Fibroblast of the conjunctiva (primary cell): Measurements from ENCODE around the gene CADM4.
"Not testable (repeated sequence)": the region's sequence is repeated elsewhere in the genome, so short reads cannot be mapped to it uniquely, and the experiment has no call there.

Experiments
- DNase-seq: peaks from one replicate; pipeline ENCODE4 v3.0.0-alpha.2; 2010; ENCODE audit warnings: low read depth

The CADM4 gene, protein sequence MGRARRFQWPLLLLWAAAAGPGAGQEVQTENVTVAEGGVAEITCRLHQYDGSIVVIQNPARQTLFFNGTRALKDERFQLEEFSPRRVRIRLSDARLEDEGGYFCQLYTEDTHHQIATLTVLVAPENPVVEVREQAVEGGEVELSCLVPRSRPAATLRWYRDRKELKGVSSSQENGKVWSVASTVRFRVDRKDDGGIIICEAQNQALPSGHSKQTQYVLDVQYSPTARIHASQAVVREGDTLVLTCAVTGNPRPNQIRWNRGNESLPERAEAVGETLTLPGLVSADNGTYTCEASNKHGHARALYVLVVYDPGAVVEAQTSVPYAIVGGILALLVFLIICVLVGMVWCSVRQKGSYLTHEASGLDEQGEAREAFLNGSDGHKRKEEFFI

GRCh38 chr19:43639519-43640423, at the start of gene CADM4:
CADM4 (minus strand) TSS chr19:43639850; CDS start chr19:43639790, 60 bp downstream.
- DNase-seq: no peak

- DNase-seq: no peak
Observed at GRCh38 chr19:43688059-43688701, 48.5 kb upstream of the CADM4 start.

GRCh38 chr19:43687660-43687997, 48.0 kb upstream of the CADM4 start:
- no peak for DNase-seq

DNA sequence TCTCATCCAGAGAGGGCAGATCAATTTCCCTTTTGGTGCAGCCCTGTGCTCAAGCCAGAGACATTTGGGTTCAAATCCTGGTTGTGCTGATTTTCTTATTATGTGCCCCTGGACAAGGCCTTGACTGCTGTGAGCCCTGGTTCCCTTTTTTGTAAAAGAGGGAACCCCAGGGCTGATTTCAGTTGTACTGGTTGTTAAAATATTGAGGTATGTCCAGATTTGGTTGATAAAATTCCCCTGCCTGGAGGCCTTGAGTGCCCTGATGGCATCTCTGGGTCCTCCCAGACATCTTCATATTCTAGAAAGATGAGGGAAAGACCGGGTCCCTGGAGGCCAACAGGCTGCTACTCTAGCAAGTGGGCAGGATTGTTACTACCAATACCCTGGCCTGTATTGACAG, 44.7 kb upstream of the CADM4 start:
- DNase-seq: no peak

- no peak for DNase-seq
Observed at GRCh38 chr19:43683905-43684304, 44.3 kb upstream of the CADM4 start.

GRCh38 chr19:43682824-43683661, 43.4 kb upstream of the CADM4 start:
- no peak for DNase-seq

- DNase-seq: not testable (repeated sequence)
Observed at GRCh38 chr19:43682269-43682668, 42.6 kb upstream of the CADM4 start.

- no peak for DNase-seq
Observed at GRCh38 chr19:43681821-43682220, 42.2 kb upstream of the CADM4 start.

DNA sequence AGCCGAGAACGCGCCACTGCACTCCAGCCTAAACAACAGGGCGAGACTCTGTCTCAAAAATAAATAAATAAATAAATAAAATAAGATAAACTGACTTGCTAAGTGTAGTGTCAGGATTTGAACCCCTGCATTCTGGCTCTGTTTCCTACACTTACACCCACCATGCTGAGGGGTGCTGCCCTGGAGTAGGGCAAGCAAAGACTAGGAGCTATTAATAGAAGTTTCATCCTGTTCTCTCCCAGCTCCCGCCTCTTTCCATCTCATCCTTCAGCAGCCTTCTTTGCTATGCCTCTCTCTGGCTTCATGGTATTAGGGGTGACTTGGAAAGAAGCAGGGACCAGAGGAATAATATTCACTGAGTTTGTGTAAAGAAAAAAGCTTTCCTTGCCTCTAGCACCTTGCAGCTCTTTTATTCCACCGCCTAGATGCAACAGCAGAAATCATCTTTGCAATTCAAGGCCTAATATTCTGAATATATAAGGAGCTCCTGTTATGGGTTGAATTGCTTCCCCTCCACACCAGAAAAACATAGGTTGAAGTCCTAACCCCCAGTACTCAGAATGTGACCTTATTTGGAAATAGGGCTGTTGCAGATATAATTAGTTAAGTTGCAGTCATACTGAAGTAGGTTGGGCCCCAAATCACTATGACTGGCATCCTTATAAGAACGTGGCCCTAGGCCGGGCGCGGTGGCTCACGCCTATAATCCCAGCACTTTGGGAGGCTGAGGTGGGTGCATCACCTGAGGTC, 39.0 kb upstream of the CADM4 start:
- DNase-seq: no peak

- DNase-seq: no peak
Observed at GRCh38 chr19:43675906-43676305, 36.3 kb upstream of the CADM4 start.

GRCh38 chr19:43675269-43675879, 35.7 kb upstream of the CADM4 start:
- DNase-seq: no peak

- no peak for DNase-seq
Observed at GRCh38 chr19:43674596-43674995, 34.9 kb upstream of the CADM4 start.

DNA sequence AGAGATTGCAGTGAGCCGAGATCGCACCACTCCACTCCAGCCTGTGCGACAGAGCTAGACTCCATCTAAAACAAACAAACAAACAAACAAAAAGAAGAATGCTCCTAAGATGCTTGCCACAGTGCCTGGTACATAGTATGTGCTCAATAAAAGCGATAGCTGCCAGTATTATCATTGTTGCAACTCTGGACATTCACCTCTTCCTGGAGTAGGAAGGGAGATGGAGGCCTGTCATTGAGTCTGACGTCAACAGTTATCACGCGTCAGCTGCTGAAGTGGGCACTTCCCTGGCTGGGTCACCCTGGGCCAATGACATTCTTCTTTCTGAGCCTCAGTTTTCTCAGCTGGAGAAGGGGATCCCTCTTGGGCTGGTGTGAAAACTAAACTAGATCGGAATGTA, 34.5 kb upstream of the CADM4 start:
- no peak for DNase-seq

DNA sequence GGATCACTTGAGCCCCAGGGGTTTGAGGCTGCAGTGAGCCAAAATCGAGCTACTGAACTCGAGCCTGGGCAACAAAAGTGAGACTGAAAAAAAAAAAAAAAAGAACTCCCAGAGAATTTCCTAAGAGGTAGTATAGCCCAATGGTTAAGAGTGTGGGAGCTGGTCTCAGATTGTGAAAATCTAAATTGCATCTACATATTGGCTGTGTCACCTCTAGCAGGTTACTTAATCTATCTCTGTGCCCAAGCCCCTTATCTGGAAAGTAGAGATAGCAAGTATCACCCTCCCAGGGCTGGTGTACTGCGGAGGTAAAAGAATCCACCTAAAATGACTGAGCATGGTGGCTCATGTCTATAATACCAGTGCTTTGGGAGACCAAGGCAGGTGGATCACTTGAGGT, 34.0 kb upstream of the CADM4 start:
- DNase-seq: no peak

DNA sequence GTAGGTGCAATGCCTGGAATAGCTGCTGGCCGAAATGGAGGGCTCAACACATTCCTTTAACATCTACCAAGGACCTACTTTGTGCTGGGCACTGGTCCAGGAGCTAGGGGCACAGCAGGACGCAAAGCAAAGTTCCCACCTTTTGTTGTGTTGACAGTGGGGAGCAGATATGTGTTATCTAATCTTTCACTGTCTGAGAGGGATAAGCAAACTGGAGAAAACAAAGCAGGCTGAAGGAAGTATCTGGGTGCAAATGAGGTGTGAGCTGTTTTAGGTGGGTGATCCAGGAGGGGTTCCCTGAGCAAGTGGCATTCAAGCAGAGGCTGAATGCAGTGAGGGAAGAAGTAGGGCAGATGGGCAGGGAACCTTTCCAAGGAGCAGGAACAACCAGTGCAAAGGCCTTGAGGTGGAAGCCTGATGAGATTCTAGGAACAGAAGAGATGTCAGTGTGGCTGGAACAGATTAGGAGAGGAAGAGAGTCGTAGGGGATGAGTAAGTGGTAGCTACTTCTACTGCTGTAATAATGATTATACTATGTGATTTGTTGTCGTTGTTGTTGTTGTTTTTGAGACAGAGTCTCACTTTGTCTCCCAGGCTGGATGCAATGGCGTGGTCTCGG, 32.5 kb upstream of the CADM4 start:
- no peak for DNase-seq

GRCh38 chr19:43668406-43669109, 28.9 kb upstream of the CADM4 start:
- DNase-seq: peak; percentile 100

DNA sequence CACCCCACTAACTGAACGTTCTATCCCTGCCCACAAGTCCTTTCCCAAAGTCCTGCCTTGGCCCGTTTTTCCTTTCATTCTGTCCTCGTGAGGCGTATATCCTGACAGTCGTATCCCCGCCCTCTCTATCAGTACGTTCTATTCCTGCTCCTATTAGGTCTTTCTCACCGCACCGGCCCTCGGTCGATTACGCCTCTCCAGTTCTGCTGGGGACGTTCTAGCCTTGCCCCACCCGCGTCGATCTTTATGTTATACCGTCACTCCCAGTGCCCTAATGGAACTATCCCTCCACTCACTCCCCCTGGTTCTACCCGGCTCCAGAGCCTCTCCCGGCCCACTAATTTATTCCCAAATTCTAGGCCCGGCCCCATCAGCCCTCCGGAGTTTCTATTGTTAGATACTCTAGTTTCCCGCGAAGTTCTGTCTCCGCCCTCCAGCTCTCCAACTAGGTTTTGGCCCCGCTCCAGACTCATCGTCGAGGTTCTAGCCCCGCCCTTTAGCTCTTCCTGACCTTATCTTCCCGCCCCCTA, 28.3 kb upstream of the CADM4 start:
- DNase-seq: no peak

GRCh38 chr19:43667126-43667875, 27.7 kb upstream of the CADM4 start:
- DNase-seq: no peak

- DNase-seq: no peak
Observed at GRCh38 chr19:43664018-43664417, 24.4 kb upstream of the CADM4 start.
